ENCODE measurements around the gene PDE2A.

PDE2A gene

GRCh38 chr11:72599325-72600117, 74.7 kb downstream of the PDE2A start:
- TF ChIP-seq, protein P1, sequence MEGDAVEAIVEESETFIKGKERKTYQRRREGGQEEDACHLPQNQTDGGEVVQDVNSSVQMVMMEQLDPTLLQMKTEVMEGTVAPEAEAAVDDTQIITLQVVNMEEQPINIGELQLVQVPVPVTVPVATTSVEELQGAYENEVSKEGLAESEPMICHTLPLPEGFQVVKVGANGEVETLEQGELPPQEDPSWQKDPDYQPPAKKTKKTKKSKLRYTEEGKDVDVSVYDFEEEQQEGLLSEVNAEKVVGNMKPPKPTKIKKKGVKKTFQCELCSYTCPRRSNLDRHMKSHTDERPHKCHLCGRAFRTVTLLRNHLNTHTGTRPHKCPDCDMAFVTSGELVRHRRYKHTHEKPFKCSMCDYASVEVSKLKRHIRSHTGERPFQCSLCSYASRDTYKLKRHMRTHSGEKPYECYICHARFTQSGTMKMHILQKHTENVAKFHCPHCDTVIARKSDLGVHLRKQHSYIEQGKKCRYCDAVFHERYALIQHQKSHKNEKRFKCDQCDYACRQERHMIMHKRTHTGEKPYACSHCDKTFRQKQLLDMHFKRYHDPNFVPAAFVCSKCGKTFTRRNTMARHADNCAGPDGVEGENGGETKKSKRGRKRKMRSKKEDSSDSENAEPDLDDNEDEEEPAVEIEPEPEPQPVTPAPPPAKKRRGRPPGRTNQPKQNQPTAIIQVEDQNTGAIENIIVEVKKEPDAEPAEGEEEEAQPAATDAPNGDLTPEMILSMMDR (conservative IDR thresholded peaks at IDR 0.05; ENCODE audit: low read depth): no peak
- DNase-seq (ENCODE audit: low spot score): no peak
- ChIA-PET POLR2A (ENCODE audit: low non-redundant PET) (no interaction called here), CTCF (interaction anchor here (0.7 to 1.0 kb wide), 6 partner anchors 11 to 44 kb away, joined by 3 to 4 read pairs (median 4); no protein-coding TSS in a partner anchor)
- H3K27ac ChIP-seq: no peak overlapping the region

DNA sequence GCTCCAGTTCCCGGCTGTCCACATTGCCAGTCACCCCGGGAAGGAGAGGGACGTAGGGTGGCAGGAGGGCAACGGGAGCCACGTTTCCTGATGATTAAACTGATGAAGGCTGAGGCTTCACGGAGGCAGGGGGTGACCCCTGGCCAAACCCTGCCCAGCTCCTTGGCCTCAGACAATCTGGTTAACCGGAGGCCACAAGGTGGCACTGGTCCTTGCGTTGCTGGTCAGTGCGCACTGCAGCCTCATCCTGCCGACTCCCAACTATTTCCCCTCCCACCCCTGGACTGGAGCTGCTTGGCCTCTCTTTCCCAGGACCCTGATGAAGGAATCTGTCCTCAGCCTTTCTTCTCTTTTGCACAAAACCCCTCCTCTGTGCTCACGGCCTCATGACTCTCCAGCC, 75.3 kb downstream of the PDE2A start:
- no peak for DNase-seq (ENCODE audit: low spot score)
- CTCF ChIA-PET: interaction anchor here (0.5 to 1.0 kb wide), 5 partner anchors 10 to 82 kb away, joined by 3 to 4 read pairs (median 4); no protein-coding TSS in a partner anchor
- TF ChIP-seq, protein P1 (conservative IDR thresholded peaks at IDR 0.05; ENCODE audit: low read depth): no peak; the same call in 1 of the 2 replicates
- H3K27ac ChIP-seq: no peak overlapping the region
- POLR2A ChIA-PET (ENCODE audit: low non-redundant PET): no interaction called here

DNA sequence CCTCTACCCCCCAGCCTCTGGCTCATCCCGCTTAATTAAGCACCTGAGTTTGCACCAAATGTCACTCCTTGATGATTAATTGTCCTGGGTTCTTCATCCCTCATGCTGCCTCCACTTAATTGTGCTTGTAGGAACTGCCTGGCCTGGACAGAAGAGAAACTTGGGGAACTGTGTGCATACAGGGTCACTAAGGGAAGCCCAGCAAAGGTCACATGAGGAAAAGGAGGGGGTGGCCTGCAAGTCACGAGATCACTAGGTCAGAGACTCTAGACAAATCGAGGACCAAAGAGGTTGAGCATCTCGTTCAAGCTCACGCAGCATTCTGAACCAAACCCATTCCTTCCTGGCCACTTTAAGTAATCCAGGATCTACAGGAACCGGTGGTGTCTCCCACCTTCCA, 75.8 kb downstream of the PDE2A start:
- TF ChIP-seq, protein P1 (conservative IDR thresholded peaks at IDR 0.05; ENCODE audit: low read depth): no peak
- POLR2A ChIA-PET (ENCODE audit: low non-redundant PET): no interaction called here
- CTCF ChIA-PET: interaction anchor here (0.5 to 1.0 kb wide), 4 partner anchors 10 to 82 kb away, joined by 3 to 4 read pairs (median 4); no protein-coding TSS in a partner anchor
- no peak overlapping the region for H3K27ac ChIP-seq
- DNase-seq (ENCODE audit: low spot score): no peak

DNA sequence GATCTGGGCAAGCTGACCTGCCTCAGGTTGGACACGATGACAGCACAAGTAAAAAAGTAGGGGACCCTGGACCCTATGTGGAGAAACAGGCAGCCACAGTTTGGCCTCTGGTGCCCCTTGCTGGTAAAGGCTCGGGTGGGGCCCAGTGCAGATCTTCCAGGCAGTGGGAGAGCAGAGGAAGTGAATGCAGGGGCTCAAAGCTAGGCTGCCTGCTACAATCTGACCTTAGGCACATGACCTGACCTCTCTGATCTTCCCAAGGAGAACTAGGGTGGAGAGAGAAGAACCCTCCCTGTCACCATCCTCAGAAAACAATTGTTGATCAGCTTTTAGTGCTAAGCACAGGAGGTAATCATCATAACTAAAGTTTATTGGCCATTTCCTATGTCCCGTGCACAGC, 76.5 kb downstream of the PDE2A start:
- ChIA-PET POLR2A (ENCODE audit: low non-redundant PET) (no interaction called here), CTCF (no interaction called here)
- H3K27ac ChIP-seq: no peak overlapping the region
- TF ChIP-seq, protein P1 (conservative IDR thresholded peaks at IDR 0.05; ENCODE audit: low read depth): no peak
- DNase-seq (ENCODE audit: low spot score): no peak

DNA sequence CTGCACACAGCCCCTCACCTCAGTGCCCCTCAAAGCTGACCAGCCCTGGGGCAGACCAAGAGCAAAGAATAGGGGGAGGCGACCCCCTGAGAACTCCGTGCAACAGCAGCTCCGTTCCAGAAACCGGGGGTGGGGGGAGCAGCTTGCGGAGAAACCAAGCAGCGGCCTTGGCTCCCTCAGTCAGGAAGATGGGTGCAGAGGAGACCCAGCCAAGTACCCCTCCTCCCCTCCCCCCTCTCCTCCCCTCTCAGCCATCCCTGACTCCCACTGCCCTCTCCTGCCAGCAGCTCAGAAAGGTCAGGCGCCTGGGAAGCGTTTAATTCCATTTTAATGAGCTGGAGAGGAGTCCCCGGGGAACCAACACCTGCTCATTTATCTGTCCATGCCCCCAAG, 78.9 kb downstream of the PDE2A start:
- H3K27ac ChIP-seq: no peak overlapping the region
- DNase-seq (ENCODE audit: low spot score): no peak
- POLR2A ChIA-PET (ENCODE audit: low non-redundant PET): no interaction called here
- CTCF ChIA-PET: interaction anchor here (0.6 to 1.6 kb wide), 2 partner anchors 22 to 124 kb away, joined by 3 to 4 read pairs; no protein-coding TSS in a partner anchor
- TF ChIP-seq, protein P1 (conservative IDR thresholded peaks at IDR 0.05; ENCODE audit: low read depth): no peak

GRCh38 chr11:72594493-72595291, 79.5 kb downstream of the PDE2A start:
- CTCF ChIA-PET: interaction anchor here (1.6 kb wide), 1 partner anchor 123 kb away, joined by 4 read pairs; no protein-coding TSS in a partner anchor
- no peak overlapping the region for H3K27ac ChIP-seq
- POLR2A ChIA-PET (ENCODE audit: low non-redundant PET): no interaction called here
- TF ChIP-seq, protein P1 (conservative IDR thresholded peaks at IDR 0.05; ENCODE audit: low read depth): no peak
- DNase-seq (ENCODE audit: low spot score): no peak
